Ascending aorta (tissue), 2 donors: ENCODE measurements around the gene ASXL2. TPM values are rescaled to one million over a fixed set of nuclear protein-coding genes. Genes with fewer than 3 reads are reported as not detected.

ENCODE experiments used
- DNase-seq, 2 donors: peaks; one replicate each; pipeline ENCODE4 v3.0.0-alpha.2; 2019; ENCODE audit warnings: low spot score in 2 of 2
- H3K27ac ChIP-seq, 2 donors: fragments of 200-600 bp; sonication (generic); one replicate each; pipeline ENCODE4 v1.5.1; 2016 to 2017; ENCODE audit warnings: mild to moderate bottlenecking in 1 of 2
- H3K27me3 ChIP-seq: fragments of 200-600 bp; sonication (generic); one replicate; pipeline ENCODE4 v1.5.1; 2017
- H3K36me3 ChIP-seq, 2 donors: fragments of 200-600 bp; sonication (generic); one replicate each; pipeline ENCODE4 v1.5.1; 2016
- H3K4me1 ChIP-seq, 2 donors: fragments of 200-600 bp; sonication (generic); one replicate each; pipeline ENCODE4 v1.5.1; 2016 to 2017; ENCODE audit warnings: mild to moderate bottlenecking in 1 of 2
- H3K4me3 ChIP-seq, 2 donors: fragments of 200-600 bp; sonication (generic); one replicate each; pipeline ENCODE4 v1.5.1; 2016 to 2017; ENCODE audit warnings: mild to moderate bottlenecking in 1 of 2
- H3K9me3 ChIP-seq, 2 donors: fragments of 200-600 bp; sonication (generic); one replicate each; pipeline ENCODE4 v1.5.1; 2016
- intact Hi-C: fragments of 100-400 bp; cut with DNase I; formaldehyde crosslinking; loops from one replicate; pipeline ENCODE4 v1.15.1; 2023
- total RNA-seq: library from RNA; depleted of rRNA; stranded (reverse); fragments of >200 nt; gene quantifications from one replicate; pipeline ENCODE4 v1.1.0, GENCODE V29; 2016
- TF ChIP-seq, protein P1 (sequence below), 3 experiments: fragments of 200-600 bp in 2 of 3; fragments of 450-650 bp in 1 of 3; sonication (generic) in 2 of 3; IDR thresholded peaks; one replicate each; pipeline ENCODE4 v1.5.1; 2016 to 2019; ENCODE audit warnings: antibody characterized with exemption in 3 of 3, mild to moderate bottlenecking in 1 of 3, moderate library complexity in 1 of 3

ASXL2 gene
- total RNA-seq, 1 donor from 2014 or later: 8.7 TPM

DNA sequence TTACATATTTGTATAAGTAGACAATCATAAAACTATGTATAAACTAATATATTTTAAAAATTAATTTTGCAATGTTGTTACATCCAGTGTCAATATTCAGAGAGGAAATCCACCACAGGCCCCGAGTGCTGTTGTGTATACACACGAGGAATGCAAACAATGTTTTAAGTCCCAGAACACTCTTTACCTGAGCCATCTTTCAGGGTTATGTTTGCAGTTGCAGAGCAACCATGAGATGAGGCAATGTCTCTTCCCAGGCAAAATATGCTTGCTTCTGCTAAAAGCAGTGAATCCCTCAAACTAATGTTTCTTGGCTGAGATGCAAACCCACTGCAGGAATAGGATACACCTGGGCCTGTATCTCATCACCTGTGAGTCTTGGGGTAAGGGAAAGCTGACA, 91.3 kb downstream of the ASXL2 start:
- no peak overlapping the region for H3K27ac ChIP-seq
- no peaks in the 10 kb centered on the region for H3K27me3 ChIP-seq
- TF ChIP-seq, protein P1, sequence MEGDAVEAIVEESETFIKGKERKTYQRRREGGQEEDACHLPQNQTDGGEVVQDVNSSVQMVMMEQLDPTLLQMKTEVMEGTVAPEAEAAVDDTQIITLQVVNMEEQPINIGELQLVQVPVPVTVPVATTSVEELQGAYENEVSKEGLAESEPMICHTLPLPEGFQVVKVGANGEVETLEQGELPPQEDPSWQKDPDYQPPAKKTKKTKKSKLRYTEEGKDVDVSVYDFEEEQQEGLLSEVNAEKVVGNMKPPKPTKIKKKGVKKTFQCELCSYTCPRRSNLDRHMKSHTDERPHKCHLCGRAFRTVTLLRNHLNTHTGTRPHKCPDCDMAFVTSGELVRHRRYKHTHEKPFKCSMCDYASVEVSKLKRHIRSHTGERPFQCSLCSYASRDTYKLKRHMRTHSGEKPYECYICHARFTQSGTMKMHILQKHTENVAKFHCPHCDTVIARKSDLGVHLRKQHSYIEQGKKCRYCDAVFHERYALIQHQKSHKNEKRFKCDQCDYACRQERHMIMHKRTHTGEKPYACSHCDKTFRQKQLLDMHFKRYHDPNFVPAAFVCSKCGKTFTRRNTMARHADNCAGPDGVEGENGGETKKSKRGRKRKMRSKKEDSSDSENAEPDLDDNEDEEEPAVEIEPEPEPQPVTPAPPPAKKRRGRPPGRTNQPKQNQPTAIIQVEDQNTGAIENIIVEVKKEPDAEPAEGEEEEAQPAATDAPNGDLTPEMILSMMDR (IDR thresholded peaks at IDR 0.05): no peak
- H3K4me3 ChIP-seq: no peak overlapping the region
- no peak for DNase-seq
- intact Hi-C loops: no loop called here
- no peaks in the 10 kb centered on the region for H3K9me3 ChIP-seq
- H3K4me1 ChIP-seq: no peaks in the 10 kb centered on the region
- peaks cover 0 to 10% of the 10 kb centered on the region in 2 donors for H3K36me3 ChIP-seq

- H3K4me3 ChIP-seq: no peak overlapping the region
- no peaks in the 10 kb centered on the region for H3K4me1 ChIP-seq
- TF ChIP-seq, protein P1 (IDR thresholded peaks at IDR 0.05): no peak
- H3K36me3 ChIP-seq: peaks cover 0 to 12% of the 10 kb centered on the region in 2 donors
- H3K27me3 ChIP-seq: no peaks in the 10 kb centered on the region
- no peaks in the 10 kb centered on the region for H3K9me3 ChIP-seq
- intact Hi-C loops: no loop called here
- H3K27ac ChIP-seq: no peak overlapping the region
- no peak for DNase-seq
Observed at GRCh38 chr2:25784404-25784803, 93.9 kb downstream of the ASXL2 start.

- Histone ChIP-seq H3K27ac (no peak overlapping the region), H3K4me3 (no peak overlapping the region), H3K4me1 (no peaks in the 10 kb centered on the region), H3K27me3 (no peaks in the 10 kb centered on the region), H3K9me3 (peaks cover 0 to 12% of the 10 kb centered on the region in 2 donors), H3K36me3 (peaks cover 0 to 2% of the 10 kb centered on the region in 2 donors)
- DNase-seq: no peak
- intact Hi-C loops: no loop called here
- TF ChIP-seq, protein P1 (IDR thresholded peaks at IDR 0.05): no peak
Observed at GRCh38 chr2:25777077-25777476, 101.2 kb downstream of the ASXL2 start.

- intact Hi-C loops: no loop called here
- Histone ChIP-seq H3K27ac (no peak overlapping the region), H3K4me3 (no peak overlapping the region), H3K27me3 (no peaks in the 10 kb centered on the region), H3K9me3 (peaks cover 0 to 12% of the 10 kb centered on the region in 2 donors), H3K36me3 (peaks cover 27 to 38% of the 10 kb centered on the region in 2 donors), H3K4me1 (no peaks in the 10 kb centered on the region)
- no peak for DNase-seq
- TF ChIP-seq, protein P1 (IDR thresholded peaks at IDR 0.05): no peak
Observed at GRCh38 chr2:25772078-25772477, 106.2 kb downstream of the ASXL2 start.

GRCh38 chr2:25763575-25763974, 114.7 kb downstream of the ASXL2 start:
- no peaks in the 10 kb centered on the region for H3K4me1 ChIP-seq
- no peak for DNase-seq
- no peaks in the 10 kb centered on the region for H3K9me3 ChIP-seq
- H3K4me3 ChIP-seq: no peak overlapping the region
- peaks cover 31 to 34% of the 10 kb centered on the region in 2 donors for H3K36me3 ChIP-seq
- TF ChIP-seq, protein P1 (IDR thresholded peaks at IDR 0.05): no peak
- no peaks in the 10 kb centered on the region for H3K27me3 ChIP-seq
- intact Hi-C loops: no loop called here
- no peak overlapping the region for H3K27ac ChIP-seq

DNA sequence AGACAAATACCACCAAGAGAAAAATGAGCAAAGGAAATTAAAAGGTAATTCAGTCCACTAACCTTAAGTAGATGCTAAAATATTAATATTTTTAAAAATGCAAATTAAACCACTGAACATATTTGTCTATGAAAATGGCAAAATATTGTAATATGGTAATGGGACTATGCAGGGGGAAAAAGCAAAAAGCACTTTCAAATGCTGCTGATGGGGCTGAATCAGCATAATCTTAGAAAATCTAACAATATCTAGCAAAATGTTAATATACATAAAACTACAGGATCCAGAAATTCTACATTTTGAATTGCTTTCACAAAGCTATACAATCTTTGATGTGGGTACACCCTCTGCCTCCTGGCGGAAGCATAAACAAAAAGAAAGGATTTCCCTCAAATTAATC, 118.0 kb downstream of the ASXL2 start:
- TF ChIP-seq, protein P1 (IDR thresholded peaks at IDR 0.05): no peak
- no peaks in the 10 kb centered on the region for H3K9me3 ChIP-seq
- no peaks in the 10 kb centered on the region for H3K4me1 ChIP-seq
- H3K27me3 ChIP-seq: no peaks in the 10 kb centered on the region
- no peak overlapping the region for H3K4me3 ChIP-seq
- DNase-seq: no peak
- no peak overlapping the region for H3K27ac ChIP-seq
- H3K36me3 ChIP-seq: peaks cover 10 to 32% of the 10 kb centered on the region in 2 donors
- intact Hi-C loops: no loop called here
